Stimulated activated memory B cell treated with anti-CD40 and anti-IgM and Interleukin-4, amounts not matched to agents 10 μg/mL and 1 μg/mL and 100 μg/mL, for 72 hours (primary cell): ENCODE results near the gene THADA.
"Not testable (repeated sequence)": the region's sequence is repeated elsewhere in the genome, so short reads cannot be mapped to it uniquely, and the experiment has no call there.

Experiments
- ATAC-seq: fragments of 150-1000 bp; cut with Tn5 transposase; 2 replicates; pipeline ENCODE4 v1.10.0; 2021
- H3K27ac Mint-ChIP-seq: one replicate; pipeline ENCODE4 v1.8.0; 2022; ENCODE audit warnings: mild to moderate bottlenecking, mixed read lengths
- H3K27me3 Mint-ChIP-seq: one replicate; pipeline ENCODE4 v1.8.0; 2022; ENCODE audit warnings: mixed read lengths
- H3K36me3 Mint-ChIP-seq: one replicate; pipeline ENCODE4 v1.8.0; 2022; ENCODE audit warnings: mixed read lengths
- H3K4me1 Mint-ChIP-seq: one replicate; pipeline ENCODE4 v1.8.0; 2022; ENCODE audit warnings: mixed read lengths
- H3K4me3 Mint-ChIP-seq: one replicate; pipeline ENCODE4 v1.8.0; 2022; ENCODE audit warnings: mild to moderate bottlenecking, moderate library complexity, mixed read lengths
- H3K9me3 Mint-ChIP-seq: one replicate; pipeline ENCODE4 v1.8.0; 2022; ENCODE audit warnings: mixed read lengths

The THADA gene

GRCh38 chr2:43538034-43538670 lies 57.7 kb downstream of the THADA start:
- Mint-ChIP-seq H3K27ac (peak overlapping the region; percentile 59), H3K9me3 (peaks cover 3% of the 10 kb centered on the region), H3K36me3 (peaks cover 31% of the 10 kb centered on the region), H3K27me3 (no peaks in the 10 kb centered on the region), H3K4me3 (no peak overlapping the region), H3K4me1 (peaks cover 27% of the 10 kb centered on the region)
- no peak for ATAC-seq

GRCh38 chr2:43537137-43537536 lies 58.7 kb downstream of the THADA start:
- peak overlapping the region; percentile 35 for H3K27ac Mint-ChIP-seq
- H3K4me3 Mint-ChIP-seq = no peak overlapping the region
- H3K36me3 Mint-ChIP-seq = peaks cover 40% of the 10 kb centered on the region
- peaks cover 34% of the 10 kb centered on the region for H3K4me1 Mint-ChIP-seq
- H3K9me3 Mint-ChIP-seq = peaks cover 3% of the 10 kb centered on the region
- no peak for ATAC-seq
- H3K27me3 Mint-ChIP-seq = no peaks in the 10 kb centered on the region

GRCh38 chr2:43534569-43534968 lies 61.3 kb downstream of the THADA start:
- H3K4me3 Mint-ChIP-seq = no peak overlapping the region
- H3K9me3 Mint-ChIP-seq = peaks cover 3% of the 10 kb centered on the region
- no peak overlapping the region for H3K27ac Mint-ChIP-seq
- H3K36me3 Mint-ChIP-seq = peaks cover 46% of the 10 kb centered on the region
- no peak for ATAC-seq
- no peaks in the 10 kb centered on the region for H3K27me3 Mint-ChIP-seq
- H3K4me1 Mint-ChIP-seq = peaks cover 34% of the 10 kb centered on the region

GRCh38 chr2:43532572-43532971 lies 63.3 kb downstream of the THADA start:
- Mint-ChIP-seq H3K36me3 (peaks cover 36% of the 10 kb centered on the region), H3K4me1 (peaks cover 19% of the 10 kb centered on the region)
- H3K9me3 Mint-ChIP-seq, H3K27me3 Mint-ChIP-seq, ATAC-seq, H3K27ac Mint-ChIP-seq, H3K4me3 Mint-ChIP-seq: not testable (repeated sequence)

GRCh38 chr2:43531251-43531650 lies 64.6 kb downstream of the THADA start:
- Mint-ChIP-seq H3K27me3 (no peaks in the 10 kb centered on the region), H3K4me1 (peaks cover 11% of the 10 kb centered on the region), H3K36me3 (peaks cover 43% of the 10 kb centered on the region), H3K9me3 (peaks cover 5% of the 10 kb centered on the region), H3K27ac (no peak overlapping the region), H3K4me3 (no peak overlapping the region)
- no peak for ATAC-seq

- H3K9me3 Mint-ChIP-seq = peaks cover 8% of the 10 kb centered on the region
- no peak overlapping the region for H3K4me3 Mint-ChIP-seq
- peaks cover 39% of the 10 kb centered on the region for H3K36me3 Mint-ChIP-seq
- no peak for ATAC-seq
- H3K27ac Mint-ChIP-seq = no peak overlapping the region
- H3K27me3 Mint-ChIP-seq = no peaks in the 10 kb centered on the region
- H3K4me1 Mint-ChIP-seq = no peaks in the 10 kb centered on the region
Measured at GRCh38 chr2:43526994-43527393, 68.8 kb downstream of the THADA start.

GRCh38 chr2:43525506-43525905 lies 70.3 kb downstream of the THADA start:
- peaks cover 8% of the 10 kb centered on the region for H3K9me3 Mint-ChIP-seq
- H3K4me3 Mint-ChIP-seq = no peak overlapping the region
- no peaks in the 10 kb centered on the region for H3K4me1 Mint-ChIP-seq
- no peak for ATAC-seq
- no peaks in the 10 kb centered on the region for H3K27me3 Mint-ChIP-seq
- peaks cover 32% of the 10 kb centered on the region for H3K36me3 Mint-ChIP-seq
- H3K27ac Mint-ChIP-seq = no peak overlapping the region

GRCh38 chr2:43524177-43524965 lies 71.5 kb downstream of the THADA start:
- H3K27me3 Mint-ChIP-seq = no peaks in the 10 kb centered on the region
- H3K4me1 Mint-ChIP-seq = no peaks in the 10 kb centered on the region
- ATAC-seq = no peak
- H3K27ac Mint-ChIP-seq = no peak overlapping the region
- H3K36me3 Mint-ChIP-seq = peaks cover 32% of the 10 kb centered on the region
- peaks cover 8% of the 10 kb centered on the region for H3K9me3 Mint-ChIP-seq
- no peak overlapping the region for H3K4me3 Mint-ChIP-seq

GRCh38 chr2:43522177-43522576 lies 73.7 kb downstream of the THADA start:
- H3K27ac Mint-ChIP-seq = no peak overlapping the region
- H3K36me3 Mint-ChIP-seq = peaks cover 32% of the 10 kb centered on the region
- H3K27me3 Mint-ChIP-seq = no peaks in the 10 kb centered on the region
- H3K9me3 Mint-ChIP-seq = peaks cover 8% of the 10 kb centered on the region
- H3K4me3 Mint-ChIP-seq = no peak overlapping the region
- H3K4me1 Mint-ChIP-seq = peaks cover 17% of the 10 kb centered on the region
- ATAC-seq = no peak

GRCh38 chr2:43521568-43521967 lies 74.3 kb downstream of the THADA start:
- no peak overlapping the region for H3K27ac Mint-ChIP-seq
- H3K9me3 Mint-ChIP-seq = peaks cover 8% of the 10 kb centered on the region
- H3K4me1 Mint-ChIP-seq = peaks cover 18% of the 10 kb centered on the region
- no peaks in the 10 kb centered on the region for H3K27me3 Mint-ChIP-seq
- H3K36me3 Mint-ChIP-seq = peaks cover 29% of the 10 kb centered on the region
- no peak overlapping the region for H3K4me3 Mint-ChIP-seq
- ATAC-seq = no peak

GRCh38 chr2:43520919-43521318 lies 74.9 kb downstream of the THADA start:
- no peak for ATAC-seq
- peaks cover 5% of the 10 kb centered on the region for H3K9me3 Mint-ChIP-seq
- peaks cover 22% of the 10 kb centered on the region for H3K36me3 Mint-ChIP-seq
- no peaks in the 10 kb centered on the region for H3K27me3 Mint-ChIP-seq
- no peak overlapping the region for H3K27ac Mint-ChIP-seq
- no peak overlapping the region for H3K4me3 Mint-ChIP-seq
- H3K4me1 Mint-ChIP-seq = peaks cover 24% of the 10 kb centered on the region

- ATAC-seq = no peak
- no peaks in the 10 kb centered on the region for H3K27me3 Mint-ChIP-seq
- no peaks in the 10 kb centered on the region for H3K9me3 Mint-ChIP-seq
- peaks cover 30% of the 10 kb centered on the region for H3K4me1 Mint-ChIP-seq
- H3K4me3 Mint-ChIP-seq = no peak overlapping the region
- H3K27ac Mint-ChIP-seq = peak overlapping the region; percentile 39
- peaks cover 10% of the 10 kb centered on the region for H3K36me3 Mint-ChIP-seq
Measured at GRCh38 chr2:43519643-43520221, 76.1 kb downstream of the THADA start.

GRCh38 chr2:43518718-43519117 lies 77.1 kb downstream of the THADA start:
- peaks cover 30% of the 10 kb centered on the region for H3K4me1 Mint-ChIP-seq
- H3K4me3 Mint-ChIP-seq = no peak overlapping the region
- H3K27ac Mint-ChIP-seq = peak overlapping the region; percentile 39
- peaks cover 5% of the 10 kb centered on the region for H3K36me3 Mint-ChIP-seq
- no peaks in the 10 kb centered on the region for H3K27me3 Mint-ChIP-seq
- ATAC-seq = no peak
- H3K9me3 Mint-ChIP-seq = no peaks in the 10 kb centered on the region

GRCh38 chr2:43518181-43518580 lies 77.7 kb downstream of the THADA start:
- no peak for ATAC-seq
- H3K27me3 Mint-ChIP-seq = no peaks in the 10 kb centered on the region
- peaks cover 30% of the 10 kb centered on the region for H3K4me1 Mint-ChIP-seq
- no peak overlapping the region for H3K4me3 Mint-ChIP-seq
- H3K36me3 Mint-ChIP-seq = peaks cover 9% of the 10 kb centered on the region
- no peaks in the 10 kb centered on the region for H3K9me3 Mint-ChIP-seq
- peak overlapping the region; percentile 39 for H3K27ac Mint-ChIP-seq

GRCh38 chr2:43515807-43516497 lies 79.9 kb downstream of the THADA start:
- Mint-ChIP-seq H3K9me3 (no peaks in the 10 kb centered on the region), H3K27me3 (no peaks in the 10 kb centered on the region), H3K27ac (peak overlapping the region; percentile 13), H3K36me3 (peaks cover 30% of the 10 kb centered on the region), H3K4me1 (peaks cover 30% of the 10 kb centered on the region), H3K4me3 (no peak overlapping the region)
- no peak for ATAC-seq
